NB4 (cell line): ENCODE measurements around the gene CFLAR.

Experiments used
- CTCF ChIP-seq: IDR thresholded peaks from one replicate; pipeline ENCODE4 v1.5.1; 2012; ENCODE audit warnings: low read depth, low read length
- MAX ChIP-seq: IDR thresholded peaks from 2 replicates; pipeline ENCODE4 v1.6.1; 2011; ENCODE audit warnings: low read depth, low read length
- POLR2A ChIP-seq: IDR thresholded peaks from 2 replicates; pipeline ENCODE4 v1.6.1; 2011; ENCODE audit warnings: mild to moderate bottlenecking; ENCODE audit not compliant: insufficient read length; ENCODE audit errors: extremely low read depth

GRCh38 chr2:201118961-201119854 lies 3.2 kb downstream of the CFLAR start:
- TF ChIP-seq POLR2A (no peak), CTCF (no peak), MAX (no peak; the same call in 1 of the 2 replicates)
